HEK293 (cell line): ENCODE measurements around the gene TRAFD1.

Source experiments
- CTCF ChIA-PET: fragments of 350-600 bp; formaldehyde crosslinking; extraction: SDS; loops from one replicate; lab custom pipeline; 2021; ENCODE audit warnings: antibody characterized with exemption; lab: Yijun Ruan, JAX
- POLR2A ChIA-PET: fragments of 300-600 bp; formaldehyde crosslinking; extraction: SDS; loops from one replicate; lab custom pipeline; 2020; ENCODE audit warnings: antibody characterized with exemption, inconsistent platforms; lab: Yijun Ruan, JAX
- H3K27ac ChIP-seq: fragments of 200-500 bp; sonication (Bioruptor generic); 2 replicates; pipeline ENCODE4 v1.5.1; 2014; ENCODE audit warnings: low read depth, low read length, control low read depth, inconsistent platforms; ENCODE audit errors: extremely low read depth
- H3K36me3 ChIP-seq, 2 experiments: fragments of 200-500 bp in 1 of 2; sonication (Bioruptor generic) in 1 of 2; 1 replicate in 1 of 2; 2 replicates in 1 of 2; pipeline ENCODE4 v1.5.1; 2014 to 2017; ENCODE audit warnings: inconsistent platforms in 2 of 2, low read length in 2 of 2; ENCODE audit not compliant: control insufficient read depth in 2 of 2, insufficient read depth in 1 of 2
- H3K4me1 ChIP-seq: fragments of 200-500 bp; sonication (Bioruptor generic); 2 replicates; pipeline ENCODE4 v1.5.1; 2014; ENCODE audit warnings: mild to moderate bottlenecking, low read length, inconsistent platforms; ENCODE audit not compliant: control insufficient read depth, insufficient read depth
- H3K4me3 ChIP-seq: 2 replicates; pipeline ENCODE4 v1.5.1; 2011; ENCODE audit warnings: low read depth, mild to moderate bottlenecking, control low read depth, low read length, moderate library complexity
- H3K9me3 ChIP-seq: fragments of 200-500 bp; sonication (Bioruptor generic); 2 replicates; pipeline ENCODE4 v1.5.1; 2014; ENCODE audit warnings: low read depth, low read length, inconsistent platforms; ENCODE audit not compliant: control insufficient read depth, insufficient read depth
- EGR2 ChIP-seq: fragments of 450-650 bp; formaldehyde crosslinking; IDR thresholded peaks from 2 replicates; pipeline ENCODE4 v1.5.1; 2016; ENCODE audit warnings: low read depth, missing biosample characterization, missing genetic modification characterization
- GLI2 ChIP-seq: fragments of 450-650 bp; formaldehyde crosslinking; IDR thresholded peaks from 2 replicates; pipeline ENCODE4; 2017; ENCODE audit warnings: missing biosample characterization, missing genetic modification characterization, low read depth, borderline replicate concordance
- MYNN ChIP-seq: fragments of 450-650 bp; formaldehyde crosslinking; IDR thresholded peaks from 2 replicates; pipeline ENCODE4 v1.5.1; 2016; ENCODE audit warnings: missing biosample characterization, missing genetic modification characterization, borderline replicate concordance
- SP2 ChIP-seq: fragments of 450-650 bp; formaldehyde crosslinking; IDR thresholded peaks from 2 replicates; pipeline ENCODE4 v1.5.1; 2016; ENCODE audit warnings: missing biosample characterization, missing genetic modification characterization
- SP3 ChIP-seq: fragments of 450-650 bp; formaldehyde crosslinking; IDR thresholded peaks from 2 replicates; pipeline ENCODE4 v1.5.1; 2016; ENCODE audit warnings: missing biosample characterization, missing genetic modification characterization
- WT1 ChIP-seq: fragments of 450-650 bp; formaldehyde crosslinking; IDR thresholded peaks from 2 replicates; pipeline ENCODE4 v1.5.1; 2016; ENCODE audit warnings: missing biosample characterization, missing genetic modification characterization
- YY1 ChIP-seq: fragments of 450-650 bp; formaldehyde crosslinking; IDR thresholded peaks from 2 replicates; pipeline ENCODE4 v1.5.1; 2018; ENCODE audit warnings: missing biosample characterization, missing genetic modification characterization
- ZBTB17 ChIP-seq: fragments of 450-650 bp; formaldehyde crosslinking; IDR thresholded peaks from 2 replicates; pipeline ENCODE4 v1.5.1; 2016; ENCODE audit warnings: missing biosample characterization, missing genetic modification characterization
- ZEB2 ChIP-seq: fragments of 450-650 bp; formaldehyde crosslinking; IDR thresholded peaks from 2 replicates; pipeline ENCODE4 v1.5.1; 2016; ENCODE audit warnings: missing biosample characterization, missing genetic modification characterization
- ZFP37 ChIP-seq: fragments of 450-650 bp; formaldehyde crosslinking; IDR thresholded peaks from 2 replicates; pipeline ENCODE4 v1.5.1; 2016; ENCODE audit warnings: missing biosample characterization, missing genetic modification characterization
- ZNF132 ChIP-seq: fragments of 450-650 bp; formaldehyde crosslinking; IDR thresholded peaks from 2 replicates; pipeline ENCODE4 v1.5.1; 2017; ENCODE audit warnings: missing biosample characterization, missing genetic modification characterization, borderline replicate concordance
- ZNF133 ChIP-seq: fragments of 450-650 bp; formaldehyde crosslinking; IDR thresholded peaks from 2 replicates; pipeline ENCODE4 v1.5.1; 2016; ENCODE audit warnings: missing biosample characterization, missing genetic modification characterization
- ZNF18 ChIP-seq: fragments of 450-650 bp; formaldehyde crosslinking; IDR thresholded peaks from 2 replicates; pipeline ENCODE4 v1.5.1; 2016; ENCODE audit warnings: missing biosample characterization, missing genetic modification characterization
- ZNF266 ChIP-seq: fragments of 450-650 bp; formaldehyde crosslinking; IDR thresholded peaks from 2 replicates; pipeline ENCODE4 v1.5.1; 2016; ENCODE audit warnings: missing biosample characterization, missing genetic modification characterization, low read depth
- ZNF362 ChIP-seq: fragments of 450-650 bp; formaldehyde crosslinking; IDR thresholded peaks from 2 replicates; pipeline ENCODE4 v1.5.1; 2016; ENCODE audit warnings: missing biosample characterization, missing genetic modification characterization
- ZNF391 ChIP-seq: fragments of 450-650 bp; formaldehyde crosslinking; IDR thresholded peaks from 2 replicates; pipeline ENCODE4 v1.5.1; 2016; ENCODE audit warnings: low read depth, missing biosample characterization, missing genetic modification characterization, borderline replicate concordance
- ZNF544 ChIP-seq: fragments of 450-650 bp; formaldehyde crosslinking; IDR thresholded peaks from 2 replicates; pipeline ENCODE4 v1.5.0; 2017; ENCODE audit warnings: missing biosample characterization, missing genetic modification characterization
- ZNF677 ChIP-seq: fragments of 450-650 bp; IDR thresholded peaks from 2 replicates; pipeline ENCODE4 v1.5.0; 2018; ENCODE audit warnings: missing biosample characterization, mild to moderate bottlenecking, missing genetic modification characterization, moderate library complexity
- ZNF707 ChIP-seq: fragments of 450-650 bp; formaldehyde crosslinking; IDR thresholded peaks from 2 replicates; pipeline ENCODE4 v1.5.1; 2016; ENCODE audit warnings: missing biosample characterization, missing genetic modification characterization
- ZSCAN16 ChIP-seq: fragments of 450-650 bp; formaldehyde crosslinking; IDR thresholded peaks from 2 replicates; pipeline ENCODE4 v1.5.1; 2016; ENCODE audit warnings: missing biosample characterization, missing genetic modification characterization
- ZSCAN23 ChIP-seq: fragments of 450-650 bp; formaldehyde crosslinking; IDR thresholded peaks from 2 replicates; pipeline ENCODE4 v1.5.1; 2016; ENCODE audit warnings: missing biosample characterization, missing genetic modification characterization
- ZXDB ChIP-seq: fragments of 450-650 bp; formaldehyde crosslinking; IDR thresholded peaks from 2 replicates; pipeline ENCODE4 v1.5.1; 2016; ENCODE audit warnings: missing biosample characterization, missing genetic modification characterization
- TF ChIP-seq, protein P1 (sequence below): fragments of 450-650 bp; formaldehyde crosslinking; IDR thresholded peaks from 2 replicates; pipeline ENCODE4 v1.5.1; 2017; ENCODE audit warnings: missing biosample characterization, missing genetic modification characterization

The TRAFD1 gene

DNA sequence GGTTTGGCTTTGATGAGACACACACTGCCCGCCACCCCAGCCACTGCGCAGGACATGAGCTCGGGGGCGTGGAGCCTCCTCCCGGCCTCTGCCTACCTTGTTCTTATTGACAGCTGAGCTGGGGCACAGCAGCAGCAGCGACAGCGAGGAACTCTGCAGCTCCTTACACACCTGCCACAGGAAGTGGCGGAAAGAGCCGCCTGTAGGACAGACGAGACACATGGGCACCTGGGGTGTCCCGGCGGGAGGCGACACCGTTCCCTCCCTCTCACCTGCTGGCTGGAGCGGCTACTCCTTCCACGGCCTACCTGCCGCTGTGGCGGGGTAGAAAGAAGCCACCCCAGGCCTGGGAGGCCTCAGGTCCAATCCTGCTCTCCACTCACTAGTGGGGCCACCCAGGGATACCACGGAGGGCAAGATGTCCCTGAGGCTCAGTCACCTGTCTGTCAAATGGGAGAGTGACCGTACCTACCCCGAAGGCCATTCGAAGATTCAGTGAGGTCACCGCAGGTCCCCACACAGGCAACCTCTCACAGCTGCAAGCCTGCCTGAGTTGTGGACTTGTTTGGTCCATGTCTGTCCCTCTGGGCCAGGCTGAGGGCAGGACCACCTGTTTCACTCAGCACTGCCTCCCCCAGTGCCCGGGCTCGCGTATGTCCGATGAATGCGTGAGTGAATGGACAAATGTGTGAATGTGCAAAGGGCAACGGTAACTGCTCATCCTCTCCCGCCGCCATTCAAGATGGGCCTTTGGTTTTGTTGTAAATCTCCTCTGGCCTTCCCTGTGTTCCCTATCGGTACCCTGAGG is 42.6 kb downstream of the TRAFD1 start:
- Histone ChIP-seq H3K4me3 (no peak overlapping the region), H3K9me3 (no peaks in the 10 kb centered on the region), H3K27ac (no peak overlapping the region), H3K36me3 (peaks cover 0 to 82% of the 10 kb centered on the region in 2 experiments; a peak in 1 of 3 replicates), H3K4me1 (no peaks in the 10 kb centered on the region)
- CTCF ChIA-PET = interaction anchor here (0.5 to 0.6 kb wide), 2 partner anchors 17 to 108 kb away, joined by 3 read pairs; no protein-coding TSS in a partner anchor
- POLR2A ChIA-PET = interaction anchor here (1.6 kb wide), 1 partner anchor 37 kb away, joined by 4 read pairs; no protein-coding TSS in a partner anchor
- TF ChIP-seq YY1 (tag by site-specific recombination) (no peak), EGR2 (tag by site-specific recombination) (no peak), ZNF18 (tag by site-specific recombination) (no peak), GLI2 (tag by site-specific recombination) (no peak), ZNF266 (no peak), WT1 (no peak), ZSCAN16 (tag by site-specific recombination) (no peak), ZBTB17 (tag by site-specific recombination) (no peak), MYNN (tag by site-specific recombination) (no peak), ZNF132 (tag by site-specific recombination) (no peak), ZNF391 (no peak), ZNF362 (no peak), SP3 (tag by site-specific recombination) (no peak), ZNF677 (tag by site-specific recombination) (no peak), ZSCAN23 (no peak), ZNF133 (no peak), ZFP37 (tag by site-specific recombination) (no peak), ZXDB (no peak)
- TF ChIP-seq, protein P1, sequence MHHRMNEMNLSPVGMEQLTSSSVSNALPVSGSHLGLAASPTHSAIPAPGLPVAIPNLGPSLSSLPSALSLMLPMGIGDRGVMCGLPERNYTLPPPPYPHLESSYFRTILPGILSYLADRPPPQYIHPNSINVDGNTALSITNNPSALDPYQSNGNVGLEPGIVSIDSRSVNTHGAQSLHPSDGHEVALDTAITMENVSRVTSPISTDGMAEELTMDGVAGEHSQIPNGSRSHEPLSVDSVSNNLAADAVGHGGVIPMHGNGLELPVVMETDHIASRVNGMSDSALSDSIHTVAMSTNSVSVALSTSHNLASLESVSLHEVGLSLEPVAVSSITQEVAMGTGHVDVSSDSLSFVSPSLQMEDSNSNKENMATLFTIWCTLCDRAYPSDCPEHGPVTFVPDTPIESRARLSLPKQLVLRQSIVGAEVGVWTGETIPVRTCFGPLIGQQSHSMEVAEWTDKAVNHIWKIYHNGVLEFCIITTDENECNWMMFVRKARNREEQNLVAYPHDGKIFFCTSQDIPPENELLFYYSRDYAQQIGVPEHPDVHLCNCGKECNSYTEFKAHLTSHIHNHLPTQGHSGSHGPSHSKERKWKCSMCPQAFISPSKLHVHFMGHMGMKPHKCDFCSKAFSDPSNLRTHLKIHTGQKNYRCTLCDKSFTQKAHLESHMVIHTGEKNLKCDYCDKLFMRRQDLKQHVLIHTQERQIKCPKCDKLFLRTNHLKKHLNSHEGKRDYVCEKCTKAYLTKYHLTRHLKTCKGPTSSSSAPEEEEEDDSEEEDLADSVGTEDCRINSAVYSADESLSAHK (tag by site-specific recombination) = no peak

DNA sequence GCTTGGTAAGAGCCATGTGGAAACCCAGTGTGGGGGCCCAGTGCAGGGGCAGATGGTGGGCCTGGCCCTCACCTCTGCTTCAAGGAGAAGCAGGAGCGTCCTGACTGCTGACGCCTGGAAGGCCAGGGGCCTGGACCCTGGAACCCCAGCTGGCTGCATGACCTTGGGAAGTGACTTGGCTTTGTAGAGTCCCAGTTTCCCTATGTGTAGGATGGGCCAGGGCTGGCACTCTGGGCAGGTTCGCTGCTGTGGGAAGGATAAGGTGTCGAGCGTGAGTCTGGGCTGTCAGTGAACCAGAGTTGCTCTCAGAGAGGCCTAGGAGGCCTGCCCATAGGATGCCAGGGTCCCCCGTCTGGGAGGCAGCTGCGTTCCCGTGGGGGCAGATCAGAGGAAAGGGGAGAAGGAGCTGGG is 43.2 kb downstream of the TRAFD1 start:
- CTCF ChIA-PET = interaction anchor here (0.5 kb wide), 1 partner anchor 108 kb away, joined by 3 read pairs; no protein-coding TSS in a partner anchor
- H3K36me3 ChIP-seq = peaks cover 0 to 78% of the 10 kb centered on the region in 2 experiments; a peak in 2 of 3 replicates
- H3K9me3 ChIP-seq = no peaks in the 10 kb centered on the region
- H3K4me3 ChIP-seq = no peak overlapping the region
- H3K4me1 ChIP-seq = no peaks in the 10 kb centered on the region
- H3K27ac ChIP-seq = no peak overlapping the region
- TF ChIP-seq ZNF544 (tag by site-specific recombination) (no peak), SP2 (no peak), GLI2 (tag by site-specific recombination) (no peak), ZNF18 (tag by site-specific recombination) (no peak), ZEB2 (tag by site-specific recombination) (no peak), ZNF707 (no peak)
- TF ChIP-seq, all 188 proteins: peak for 0
- POLR2A ChIA-PET = no interaction called here
